ENCODE results near the gene GRK5.

DNA sequence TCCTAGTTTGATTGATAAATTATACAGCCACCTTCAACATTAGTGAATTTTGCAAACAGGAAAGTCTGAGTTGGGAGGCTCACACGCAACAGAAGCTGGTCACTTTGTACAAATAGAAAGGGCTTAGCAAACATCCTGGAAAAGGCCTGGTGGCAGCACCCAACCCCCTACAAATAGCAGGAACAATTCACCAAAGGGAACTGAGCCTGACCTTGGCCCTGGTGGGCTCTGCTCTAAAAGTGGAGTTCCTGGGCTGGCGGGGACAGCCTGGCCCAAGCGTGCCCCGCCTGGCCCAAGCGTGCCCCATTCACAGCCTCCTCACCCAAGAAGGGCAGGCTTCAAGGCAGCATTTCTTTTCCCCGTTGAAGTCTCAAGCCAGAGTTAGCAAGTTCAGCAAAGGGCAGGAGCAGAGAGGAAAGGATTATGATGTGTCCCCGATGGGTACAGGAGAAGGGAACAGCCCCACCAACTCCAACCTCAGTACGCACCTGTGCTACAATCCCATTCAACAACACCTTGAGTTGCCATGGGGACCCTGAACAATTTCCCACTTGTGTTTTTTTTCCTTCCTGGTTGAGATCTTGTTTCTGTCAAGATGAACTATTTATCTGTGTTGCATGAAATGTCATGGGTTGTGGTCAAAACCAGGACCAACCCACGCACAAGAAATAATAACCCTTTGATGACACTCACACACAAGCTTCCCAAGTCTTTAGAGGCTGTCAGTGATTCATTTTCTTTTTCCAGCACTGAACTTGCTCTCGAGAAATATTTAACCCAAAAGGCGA is 291.7 kb downstream of the GRK5 start:
- TF ChIP-seq, protein P1, sequence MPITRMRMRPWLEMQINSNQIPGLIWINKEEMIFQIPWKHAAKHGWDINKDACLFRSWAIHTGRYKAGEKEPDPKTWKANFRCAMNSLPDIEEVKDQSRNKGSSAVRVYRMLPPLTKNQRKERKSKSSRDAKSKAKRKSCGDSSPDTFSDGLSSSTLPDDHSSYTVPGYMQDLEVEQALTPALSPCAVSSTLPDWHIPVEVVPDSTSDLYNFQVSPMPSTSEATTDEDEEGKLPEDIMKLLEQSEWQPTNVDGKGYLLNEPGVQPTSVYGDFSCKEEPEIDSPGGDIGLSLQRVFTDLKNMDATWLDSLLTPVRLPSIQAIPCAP (CRISPR knock-in tag; IDR thresholded peaks at IDR 0.05), result no peak
- TF ChIP-seq CTCF (IDR thresholded peaks at IDR 0.05), result no peak
